ENCODE results near the gene UCHL3.

Gene UCHL3

GRCh38 chr13:75549262-75550158, at the start of gene UCHL3:
Gene UCHL3, plus strand, starts transcription at chr13:75549791. Its CDS starts 30 bp downstream, at chr13:75549821.
- no peaks in the 10 kb centered on the region for H3K27me3 Mint-ChIP-seq
- peaks cover 51% of the 10 kb centered on the region for H3K4me1 Mint-ChIP-seq (ENCODE audit: low read depth)
- H3K36me3 Mint-ChIP-seq (ENCODE audit: low read depth), result peaks cover 16% of the 10 kb centered on the region
- no peaks in the 10 kb centered on the region for H3K9me3 Mint-ChIP-seq
- peak within 1 kb of the TSS; percentile 93 for H3K4me3 Mint-ChIP-seq
- H3K27ac Mint-ChIP-seq, result peak within 1 kb of the TSS; percentile 97

GRCh38 chr13:75505327-75505726, 44.3 kb upstream of the UCHL3 start:
- H3K36me3 Mint-ChIP-seq (ENCODE audit: low read depth), result no peaks in the 10 kb centered on the region
- H3K27me3 Mint-ChIP-seq, result no peaks in the 10 kb centered on the region
- H3K9me3 Mint-ChIP-seq, result no peaks in the 10 kb centered on the region
- no peak overlapping the region for H3K27ac Mint-ChIP-seq
- no peaks in the 10 kb centered on the region for H3K4me1 Mint-ChIP-seq (ENCODE audit: low read depth)
- no peak overlapping the region for H3K4me3 Mint-ChIP-seq

- no peaks in the 10 kb centered on the region for H3K36me3 Mint-ChIP-seq (ENCODE audit: low read depth)
- H3K4me3 Mint-ChIP-seq, result no peak overlapping the region
- no peak overlapping the region for H3K27ac Mint-ChIP-seq
- no peaks in the 10 kb centered on the region for H3K4me1 Mint-ChIP-seq (ENCODE audit: low read depth)
- H3K9me3 Mint-ChIP-seq, result no peaks in the 10 kb centered on the region
- H3K27me3 Mint-ChIP-seq, result no peaks in the 10 kb centered on the region
These were observed 43.6 kb upstream of the UCHL3 start for GRCh38 chr13:75506018-75506417.

- H3K4me3 Mint-ChIP-seq, result no peak overlapping the region
- H3K36me3 Mint-ChIP-seq (ENCODE audit: low read depth), result no peaks in the 10 kb centered on the region
- H3K4me1 Mint-ChIP-seq (ENCODE audit: low read depth), result peaks cover 5% of the 10 kb centered on the region
- H3K27me3 Mint-ChIP-seq, result peaks cover 4% of the 10 kb centered on the region
- no peak overlapping the region for H3K27ac Mint-ChIP-seq
- no peaks in the 10 kb centered on the region for H3K9me3 Mint-ChIP-seq
These were observed 42.3 kb upstream of the UCHL3 start for GRCh38 chr13:75507027-75508001.

GRCh38 chr13:75508002-75508548, 41.5 kb upstream of the UCHL3 start:
- Mint-ChIP-seq H3K27ac (no peak overlapping the region), H3K36me3 (ENCODE audit: low read depth) (no peaks in the 10 kb centered on the region), H3K9me3 (no peaks in the 10 kb centered on the region), H3K27me3 (peaks cover 5% of the 10 kb centered on the region), H3K4me3 (no peak overlapping the region), H3K4me1 (ENCODE audit: low read depth) (peaks cover 10% of the 10 kb centered on the region)

GRCh38 chr13:75511051-75511625, 38.5 kb upstream of the UCHL3 start:
- H3K27ac Mint-ChIP-seq, result no peak overlapping the region
- H3K4me3 Mint-ChIP-seq, result no peak overlapping the region

GRCh38 chr13:75512253-75512652, 37.3 kb upstream of the UCHL3 start:
- H3K9me3 Mint-ChIP-seq, result no peaks in the 10 kb centered on the region
- no peaks in the 10 kb centered on the region for H3K36me3 Mint-ChIP-seq (ENCODE audit: low read depth)
- H3K4me1 Mint-ChIP-seq (ENCODE audit: low read depth), result peaks cover 16% of the 10 kb centered on the region
- peak overlapping the region; percentile 11 for H3K27ac Mint-ChIP-seq
- peaks cover 5% of the 10 kb centered on the region for H3K27me3 Mint-ChIP-seq
- H3K4me3 Mint-ChIP-seq, result no peak overlapping the region

More at GRCh38 chr13:75511051-75511625, 38.5 kb upstream of the UCHL3 start:
- H3K9me3 Mint-ChIP-seq, result no peaks in the 10 kb centered on the region
- H3K27me3 Mint-ChIP-seq, result peaks cover 5% of the 10 kb centered on the region
- no peaks in the 10 kb centered on the region for H3K36me3 Mint-ChIP-seq (ENCODE audit: low read depth)
- peaks cover 16% of the 10 kb centered on the region for H3K4me1 Mint-ChIP-seq (ENCODE audit: low read depth)

GRCh38 chr13:75513271-75513670, 36.3 kb upstream of the UCHL3 start:
- Mint-ChIP-seq H3K27me3 (peaks cover 5% of the 10 kb centered on the region), H3K36me3 (ENCODE audit: low read depth) (no peaks in the 10 kb centered on the region), H3K4me3 (no peak overlapping the region), H3K9me3 (no peaks in the 10 kb centered on the region), H3K27ac (no peak overlapping the region), H3K4me1 (ENCODE audit: low read depth) (peaks cover 16% of the 10 kb centered on the region)

- no peaks in the 10 kb centered on the region for H3K36me3 Mint-ChIP-seq (ENCODE audit: low read depth)
- no peaks in the 10 kb centered on the region for H3K9me3 Mint-ChIP-seq
- peaks cover 5% of the 10 kb centered on the region for H3K27me3 Mint-ChIP-seq
- H3K4me3 Mint-ChIP-seq, result no peak overlapping the region
- H3K4me1 Mint-ChIP-seq (ENCODE audit: low read depth), result peaks cover 16% of the 10 kb centered on the region
- no peak overlapping the region for H3K27ac Mint-ChIP-seq
These were observed 35.3 kb upstream of the UCHL3 start for GRCh38 chr13:75514080-75514995.

- Mint-ChIP-seq H3K9me3 (no peaks in the 10 kb centered on the region), H3K4me1 (ENCODE audit: low read depth) (peaks cover 5% of the 10 kb centered on the region), H3K27me3 (no peaks in the 10 kb centered on the region), H3K4me3 (no peak overlapping the region), H3K36me3 (ENCODE audit: low read depth) (no peaks in the 10 kb centered on the region), H3K27ac (no peak overlapping the region)
These were observed 31.0 kb upstream of the UCHL3 start for GRCh38 chr13:75518439-75519088.

- H3K36me3 Mint-ChIP-seq (ENCODE audit: low read depth), result peaks cover 16% of the 10 kb centered on the region
- no peaks in the 10 kb centered on the region for H3K4me1 Mint-ChIP-seq (ENCODE audit: low read depth)
- no peak overlapping the region for H3K4me3 Mint-ChIP-seq
- no peaks in the 10 kb centered on the region for H3K27me3 Mint-ChIP-seq
- H3K27ac Mint-ChIP-seq, result no peak overlapping the region
- no peaks in the 10 kb centered on the region for H3K9me3 Mint-ChIP-seq
These were observed 27.6 kb upstream of the UCHL3 start for GRCh38 chr13:75521956-75522355.

- Mint-ChIP-seq H3K36me3 (ENCODE audit: low read depth) (peaks cover 69% of the 10 kb centered on the region), H3K27ac (no peak overlapping the region), H3K27me3 (no peaks in the 10 kb centered on the region), H3K4me1 (ENCODE audit: low read depth) (peaks cover 36% of the 10 kb centered on the region), H3K4me3 (no peak overlapping the region), H3K9me3 (no peaks in the 10 kb centered on the region)
These were observed 19.0 kb upstream of the UCHL3 start for GRCh38 chr13:75530549-75530961.

- Mint-ChIP-seq H3K4me1 (ENCODE audit: low read depth) (peaks cover 57% of the 10 kb centered on the region), H3K36me3 (ENCODE audit: low read depth) (peaks cover 46% of the 10 kb centered on the region), H3K27me3 (no peaks in the 10 kb centered on the region), H3K9me3 (no peaks in the 10 kb centered on the region), H3K4me3 (no peak overlapping the region), H3K27ac (no peak overlapping the region)
These were observed 15.7 kb upstream of the UCHL3 start for GRCh38 chr13:75533861-75534260.
